Neural progenitor cell (in vitro differentiated cells): ENCODE data around the gene PRDM16. TPM values are rescaled to one million over a fixed set of nuclear protein-coding genes. Genes with fewer than 3 reads are reported as not detected.

Experiments
- DNase-seq: peaks from one replicate; pipeline ENCODE4 v3.0.0-alpha.2; 2016; ENCODE audit warnings: low spot score
- H2AFZ ChIP-seq: fragments of 200-600 bp; sonication (generic); replicated peaks from 2 replicates; pipeline ENCODE4 v1.6.1; 2016; ENCODE audit warnings: antibody characterized with exemption
- H3F3A ChIP-seq: fragments of 200-600 bp; sonication (generic); 2 replicates; pipeline ENCODE4 v1.6.1; 2016; ENCODE audit warnings: antibody characterized with exemption, low read depth
- H3K27ac ChIP-seq: fragments of 200-600 bp; sonication (generic); 2 replicates; pipeline ENCODE4 v1.5.1; 2016; ENCODE audit warnings: mild to moderate bottlenecking
- H3K27me3 ChIP-seq: fragments of 200-600 bp; sonication (generic); 2 replicates; pipeline ENCODE4 v1.6.1; 2016; ENCODE audit warnings: mild to moderate bottlenecking, moderate library complexity
- H3K36me3 ChIP-seq: fragments of 200-600 bp; sonication (generic); 2 replicates; pipeline ENCODE4 v1.5.1; 2016
- H3K4me1 ChIP-seq: fragments of 200-600 bp; sonication (generic); 2 replicates; pipeline ENCODE4 v1.6.1; 2016; ENCODE audit warnings: mixed run types
- H3K4me2 ChIP-seq: fragments of 200-600 bp; sonication (generic); 2 replicates; pipeline ENCODE4 v1.6.1; 2016
- H3K4me3 ChIP-seq: fragments of 200-600 bp; sonication (generic); 2 replicates; pipeline ENCODE4 v1.5.1; 2016
- H3K79me2 ChIP-seq: fragments of 200-600 bp; sonication (generic); 2 replicates; pipeline ENCODE4 v1.6.1; 2016; ENCODE audit warnings: low read depth
- H3K9ac ChIP-seq: fragments of 200-600 bp; sonication (generic); 2 replicates; pipeline ENCODE4 v1.6.1; 2016
- H3K9me3 ChIP-seq: fragments of 200-600 bp; sonication (generic); 2 replicates; pipeline ENCODE4 v1.5.1; 2016; ENCODE audit warnings: low read depth
- H4K20me1 ChIP-seq: fragments of 200-600 bp; sonication (generic); 2 replicates; pipeline ENCODE4 v1.6.1; 2016; ENCODE audit warnings: low read depth
- H3K27ac Mint-ChIP-seq: 3 replicates; pipeline ENCODE4 v1.8.0; 2021; ENCODE audit warnings: mixed read lengths
- H3K27me3 Mint-ChIP-seq: 2 replicates; pipeline ENCODE4 v1.8.0; 2022; ENCODE audit warnings: low read depth, mild to moderate bottlenecking, inconsistent platforms, moderate library complexity, mixed read lengths; ENCODE audit not compliant: insufficient read depth
- H3K36me3 Mint-ChIP-seq: 3 replicates; pipeline ENCODE4 v1.8.0; 2021; ENCODE audit warnings: mixed read lengths
- H3K4me1 Mint-ChIP-seq: 3 replicates; pipeline ENCODE4 v1.8.0; 2021; ENCODE audit warnings: mixed read lengths
- H3K4me3 Mint-ChIP-seq: 3 replicates; pipeline ENCODE4 v1.8.0; 2021; ENCODE audit warnings: mild to moderate bottlenecking, moderate library complexity, mixed read lengths
- H3K9me3 Mint-ChIP-seq: 3 replicates; pipeline ENCODE4 v1.8.0; 2020; ENCODE audit warnings: mixed read lengths
- CTCF ChIP-seq: fragments of 200-600 bp; sonication (generic); IDR thresholded peaks from 2 replicates; pipeline ENCODE4 v1.5.1; 2017; ENCODE audit warnings: antibody characterized with exemption, mild to moderate bottlenecking
- EZH2 ChIP-seq: fragments of 200-600 bp; sonication (generic); IDR thresholded peaks from 2 replicates; pipeline ENCODE4 v1.6.1; 2017; ENCODE audit warnings: antibody characterized with exemption, mild to moderate bottlenecking, moderate library complexity
- EZH2phosphoT487 ChIP-seq: fragments of 200-600 bp; sonication (generic); IDR thresholded peaks from 2 replicates; pipeline ENCODE4 v1.6.1; 2017; ENCODE audit warnings: antibody characterized with exemption
- total RNA-seq: library from RNA; depleted of rRNA; stranded (reverse); fragments of >200 nt; gene quantifications from 2 replicates; pipeline ENCODE4 v1.2.3, GENCODE V29; 2015; ENCODE audit warnings: low replicate concordance

PRDM16 gene
- total RNA-seq, 1 donor from 2014 or later = 1.9 TPM

- Mint-ChIP-seq H3K27me3 (peaks cover 4% of the 10 kb centered on the region), H3K4me3 (no peak overlapping the region), H3K4me1 (peaks cover 50% of the 10 kb centered on the region), H3K36me3 (peaks cover 2% of the 10 kb centered on the region), H3K9me3 (no peaks in the 10 kb centered on the region), H3K27ac (no peak overlapping the region)
- H3K27me3 ChIP-seq = no peaks in the 10 kb centered on the region
- H2AFZ ChIP-seq = no peak overlapping the region
- no peak for TF ChIP-seq CTCF
- no peaks in the 10 kb centered on the region for H4K20me1 ChIP-seq
- H3K4me3 ChIP-seq = no peak overlapping the region
- peaks cover 38% of the 10 kb centered on the region for H3K4me1 ChIP-seq
- H3F3A ChIP-seq = no peaks in the 10 kb centered on the region
- H3K4me2 ChIP-seq = no peak overlapping the region
- no peaks in the 10 kb centered on the region for H3K9me3 ChIP-seq
- no peaks in the 10 kb centered on the region for H3K36me3 ChIP-seq
- H3K9ac ChIP-seq = no peak overlapping the region
- H3K79me2 ChIP-seq = no peaks in the 10 kb centered on the region
- no peak overlapping the region for H3K27ac ChIP-seq
- no peak for DNase-seq
Measured at GRCh38 chr1:3168678-3169077, 99.7 kb downstream of the PRDM16 start.

GRCh38 chr1:3169665-3170356, 100.8 kb downstream of the PRDM16 start:
- no peaks in the 10 kb centered on the region for H3K79me2 ChIP-seq
- peak overlapping the region; percentile 41 for H3K4me3 Mint-ChIP-seq
- no peaks in the 10 kb centered on the region for H3K36me3 ChIP-seq
- no peak overlapping the region for H3K9ac ChIP-seq
- peak overlapping the region; percentile 45 for H3K4me2 ChIP-seq
- H3K27ac Mint-ChIP-seq = peak overlapping the region; percentile 72
- H3K36me3 Mint-ChIP-seq = peaks cover 2% of the 10 kb centered on the region
- no peaks in the 10 kb centered on the region for H3F3A ChIP-seq
- H3K4me1 Mint-ChIP-seq = peaks cover 56% of the 10 kb centered on the region
- peaks cover 4% of the 10 kb centered on the region for H3K27me3 Mint-ChIP-seq
- H4K20me1 ChIP-seq = no peaks in the 10 kb centered on the region
- no peak overlapping the region for H3K4me3 ChIP-seq
- peak; percentile 55 for DNase-seq
- peaks cover 38% of the 10 kb centered on the region for H3K4me1 ChIP-seq
- no peak overlapping the region for H2AFZ ChIP-seq
- H3K9me3 Mint-ChIP-seq = no peaks in the 10 kb centered on the region
- no peaks in the 10 kb centered on the region for H3K27me3 ChIP-seq
- TF ChIP-seq EZH2phosphoT487 = no peak
- no peak for TF ChIP-seq CTCF
- TF ChIP-seq EZH2 = no peak
- H3K9me3 ChIP-seq = no peaks in the 10 kb centered on the region
- no peak overlapping the region for H3K27ac ChIP-seq

- H3K36me3 Mint-ChIP-seq = peaks cover 2% of the 10 kb centered on the region
- Histone ChIP-seq H3K79me2 (no peaks in the 10 kb centered on the region), H3K4me1 (peaks cover 38% of the 10 kb centered on the region), H4K20me1 (no peaks in the 10 kb centered on the region), H3K4me2 (peak overlapping the region; percentile 45), H3K4me3 (no peak overlapping the region), H3K9me3 (no peaks in the 10 kb centered on the region), H3K27me3 (no peaks in the 10 kb centered on the region), H3F3A (no peaks in the 10 kb centered on the region), H3K9ac (no peak overlapping the region), H3K36me3 (no peaks in the 10 kb centered on the region), H2AFZ (no peak overlapping the region), H3K27ac (no peak overlapping the region)
- peak overlapping the region; percentile 93 for H3K27ac Mint-ChIP-seq
- peak; percentile 62 for DNase-seq
- H3K27me3 Mint-ChIP-seq = peaks cover 4% of the 10 kb centered on the region
- H3K4me3 Mint-ChIP-seq = no peak overlapping the region
- H3K9me3 Mint-ChIP-seq = no peaks in the 10 kb centered on the region
- TF ChIP-seq EZH2phosphoT487 = no peak
- no peak for TF ChIP-seq CTCF
- TF ChIP-seq EZH2 = no peak
- peaks cover 56% of the 10 kb centered on the region for H3K4me1 Mint-ChIP-seq
Measured at GRCh38 chr1:3170561-3171453, 101.8 kb downstream of the PRDM16 start.
